NB4 (cell line): ENCODE measurements around the gene ITGB4.

Experiments used
- POLR2A ChIP-seq: IDR thresholded peaks from 2 replicates; pipeline ENCODE4 v1.6.1; 2011; ENCODE audit warnings: mild to moderate bottlenecking; ENCODE audit not compliant: insufficient read length; ENCODE audit errors: extremely low read depth
- TF ChIP-seq, protein P1 (sequence below): IDR thresholded peaks from one replicate; pipeline ENCODE4 v1.5.1; 2012; ENCODE audit warnings: low read depth, low read length

DNA sequence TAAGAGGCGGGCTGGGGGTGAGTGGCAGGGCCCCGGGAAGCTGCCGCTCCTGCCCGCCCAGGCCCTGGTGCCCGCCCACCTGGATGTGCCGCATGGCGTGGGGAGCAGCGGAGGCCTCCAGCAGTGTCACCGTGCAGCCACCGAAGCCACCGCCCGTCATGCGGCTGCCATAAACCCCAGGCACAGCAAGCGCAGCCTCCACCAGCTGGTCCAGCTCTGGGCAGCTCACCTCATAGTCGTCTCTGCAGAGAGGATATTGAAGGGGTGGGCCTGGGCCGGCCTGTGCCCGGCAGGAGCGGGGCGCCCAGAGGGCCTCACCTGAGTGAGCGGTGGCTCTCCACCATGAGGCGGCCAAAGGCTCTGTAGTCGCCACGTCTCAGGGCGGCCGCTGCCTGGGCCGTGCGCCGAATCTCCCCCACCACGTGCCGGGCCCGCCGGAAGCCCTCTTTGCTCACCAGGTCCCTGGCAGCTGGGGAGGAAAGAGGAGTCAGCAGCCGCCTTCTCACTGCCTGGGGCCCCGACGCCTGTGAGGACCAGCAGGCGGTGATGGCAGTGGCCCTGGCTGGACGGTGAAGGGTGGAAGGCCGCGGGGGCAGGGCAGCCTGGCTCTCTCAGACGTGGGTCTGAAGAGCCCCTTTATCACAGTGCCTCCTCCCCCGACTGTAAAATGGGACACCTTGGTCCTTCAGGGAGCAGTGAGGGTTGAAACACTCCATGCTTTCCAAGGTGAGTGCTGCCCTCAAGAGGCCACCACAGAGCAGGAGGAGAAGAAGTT is 37.1 kb downstream of the ITGB4 start:
- TF ChIP-seq, protein P1, sequence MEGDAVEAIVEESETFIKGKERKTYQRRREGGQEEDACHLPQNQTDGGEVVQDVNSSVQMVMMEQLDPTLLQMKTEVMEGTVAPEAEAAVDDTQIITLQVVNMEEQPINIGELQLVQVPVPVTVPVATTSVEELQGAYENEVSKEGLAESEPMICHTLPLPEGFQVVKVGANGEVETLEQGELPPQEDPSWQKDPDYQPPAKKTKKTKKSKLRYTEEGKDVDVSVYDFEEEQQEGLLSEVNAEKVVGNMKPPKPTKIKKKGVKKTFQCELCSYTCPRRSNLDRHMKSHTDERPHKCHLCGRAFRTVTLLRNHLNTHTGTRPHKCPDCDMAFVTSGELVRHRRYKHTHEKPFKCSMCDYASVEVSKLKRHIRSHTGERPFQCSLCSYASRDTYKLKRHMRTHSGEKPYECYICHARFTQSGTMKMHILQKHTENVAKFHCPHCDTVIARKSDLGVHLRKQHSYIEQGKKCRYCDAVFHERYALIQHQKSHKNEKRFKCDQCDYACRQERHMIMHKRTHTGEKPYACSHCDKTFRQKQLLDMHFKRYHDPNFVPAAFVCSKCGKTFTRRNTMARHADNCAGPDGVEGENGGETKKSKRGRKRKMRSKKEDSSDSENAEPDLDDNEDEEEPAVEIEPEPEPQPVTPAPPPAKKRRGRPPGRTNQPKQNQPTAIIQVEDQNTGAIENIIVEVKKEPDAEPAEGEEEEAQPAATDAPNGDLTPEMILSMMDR, result peak; percentile 47
- TF ChIP-seq POLR2A, result no peak
